A549 (cell line): ENCODE measurements around the gene SHLD1.

Experiments
- CTCF ChIP-seq: fragments of >200 bp; sonication (Bioruptor Twin); formaldehyde crosslinking; IDR thresholded peaks from 3 replicates; pipeline ENCODE4 v1.5.1; 2016
- EP300 ChIP-seq, 2 experiments: fragments of >200 bp; sonication (Bioruptor Twin); formaldehyde crosslinking; IDR thresholded peaks; 2 replicates in 1 of 2; 3 replicates in 1 of 2; pipeline ENCODE4 v1.6.1; 2016 to 2017
- KDM1A ChIP-seq: fragments of 200-600 bp; sonication (generic); IDR thresholded peaks from 2 replicates; pipeline ENCODE4 v1.6.1; 2016; ENCODE audit warnings: low read depth, mild to moderate bottlenecking
- MAFK ChIP-seq: fragments of 450-650 bp; IDR thresholded peaks from 2 replicates; pipeline ENCODE4 v1.6.1; 2014; ENCODE audit not compliant: partially characterized antibody
- POLR2A ChIP-seq: IDR thresholded peaks from 2 replicates; pipeline ENCODE4 v1.6.1; 2012; ENCODE audit warnings: mild to moderate bottlenecking, low read length
- RARB ChIP-seq: fragments of 250-450 bp; sonication (Bioruptor Pico); IDR thresholded peaks from 2 replicates; pipeline ENCODE4 v1.8.0; 2021; ENCODE audit warnings: mild to moderate bottlenecking, moderate library complexity
- USF2 ChIP-seq: fragments of 450-650 bp; IDR thresholded peaks from 2 replicates; pipeline ENCODE4 v1.6.1; 2014; ENCODE audit warnings: antibody characterized with exemption

- TF ChIP-seq CTCF: no peak
- TF ChIP-seq POLR2A: no peak
- TF ChIP-seq USF2: no peak
- no peak for TF ChIP-seq RARB
- TF ChIP-seq MAFK: no peak
- TF ChIP-seq KDM1A: no peak
- TF ChIP-seq EP300 (IDR thresholded peaks at IDR 0.05): no peak
Observed at GRCh38 chr20:5776077-5776476, 25.9 kb downstream of the SHLD1 start.
